Measurements from ENCODE around the gene MMP7. TPM values are rescaled to one million over a fixed set of nuclear protein-coding genes. Genes with fewer than 3 reads are reported as not detected.

The MMP7 gene, protein sequence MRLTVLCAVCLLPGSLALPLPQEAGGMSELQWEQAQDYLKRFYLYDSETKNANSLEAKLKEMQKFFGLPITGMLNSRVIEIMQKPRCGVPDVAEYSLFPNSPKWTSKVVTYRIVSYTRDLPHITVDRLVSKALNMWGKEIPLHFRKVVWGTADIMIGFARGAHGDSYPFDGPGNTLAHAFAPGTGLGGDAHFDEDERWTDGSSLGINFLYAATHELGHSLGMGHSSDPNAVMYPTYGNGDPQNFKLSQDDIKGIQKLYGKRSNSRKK
- under 0.01 TPM in 1 of 2 replicates, not detected in the other for total RNA-seq

GRCh38 chr11:102530558-102530957, at the start of gene MMP7:
TSS of gene MMP7 (minus strand) at chr11:102530747. CDS start at chr11:102530700, 47 bp downstream.
- Histone ChIP-seq H3K27ac (ENCODE audit: low read depth, low read length) (no peak within 1 kb of the TSS), H3K4me1 (ENCODE audit: insufficient read depth, low read length) (peaks cover 6% of the 10 kb centered on the region)

GRCh38 chr11:102577723-102578122, 47.2 kb upstream of the MMP7 start:
- Histone ChIP-seq H3K4me2 (ENCODE audit: insufficient read depth, low read length) (no peak overlapping the region), H4K20me1 (ENCODE audit: insufficient read depth, low read length) (no peaks in the 10 kb centered on the region), H3K27ac (ENCODE audit: low read depth, low read length) (no peak overlapping the region)

More at GRCh38 chr11:102530558-102530957, at the start of gene MMP7:
- Histone ChIP-seq H3K36me3 (ENCODE audit: insufficient read depth, low read length) (no peaks in the 10 kb centered on the region), H3K9me3 (ENCODE audit: low read depth, low read length) (no peaks in the 10 kb centered on the region), H3K27me3 (ENCODE audit: insufficient read depth, low read length) (no peaks in the 10 kb centered on the region), H4K20me1 (ENCODE audit: insufficient read depth, low read length) (no peaks in the 10 kb centered on the region), H2AFZ (ENCODE audit: low read length) (peak within 1 kb of the TSS; percentile 69), H3K79me2 (ENCODE audit: insufficient read depth, low read length) (no peaks in the 10 kb centered on the region), H3K4me3 (ENCODE audit: insufficient read depth, low read length) (peak within 1 kb of the TSS; percentile 50), H3K4me2 (ENCODE audit: insufficient read depth, low read length) (peak within 1 kb of the TSS; percentile 67)
- TF ChIP-seq, protein P1, sequence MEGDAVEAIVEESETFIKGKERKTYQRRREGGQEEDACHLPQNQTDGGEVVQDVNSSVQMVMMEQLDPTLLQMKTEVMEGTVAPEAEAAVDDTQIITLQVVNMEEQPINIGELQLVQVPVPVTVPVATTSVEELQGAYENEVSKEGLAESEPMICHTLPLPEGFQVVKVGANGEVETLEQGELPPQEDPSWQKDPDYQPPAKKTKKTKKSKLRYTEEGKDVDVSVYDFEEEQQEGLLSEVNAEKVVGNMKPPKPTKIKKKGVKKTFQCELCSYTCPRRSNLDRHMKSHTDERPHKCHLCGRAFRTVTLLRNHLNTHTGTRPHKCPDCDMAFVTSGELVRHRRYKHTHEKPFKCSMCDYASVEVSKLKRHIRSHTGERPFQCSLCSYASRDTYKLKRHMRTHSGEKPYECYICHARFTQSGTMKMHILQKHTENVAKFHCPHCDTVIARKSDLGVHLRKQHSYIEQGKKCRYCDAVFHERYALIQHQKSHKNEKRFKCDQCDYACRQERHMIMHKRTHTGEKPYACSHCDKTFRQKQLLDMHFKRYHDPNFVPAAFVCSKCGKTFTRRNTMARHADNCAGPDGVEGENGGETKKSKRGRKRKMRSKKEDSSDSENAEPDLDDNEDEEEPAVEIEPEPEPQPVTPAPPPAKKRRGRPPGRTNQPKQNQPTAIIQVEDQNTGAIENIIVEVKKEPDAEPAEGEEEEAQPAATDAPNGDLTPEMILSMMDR (IDR thresholded peaks at IDR 0.05; ENCODE audit: extremely low read depth, low read depth, low read length): no peak
- DNase-seq (ENCODE audit: insufficient read length, low spot score, missing footprints): peak; percentile 55

GRCh38 chr11:102577182-102577581, 46.6 kb upstream of the MMP7 start:
- H2AFZ ChIP-seq (ENCODE audit: low read length): no peak overlapping the region
- no peaks in the 10 kb centered on the region for H4K20me1 ChIP-seq (ENCODE audit: insufficient read depth, low read length)
- H3K79me2 ChIP-seq (ENCODE audit: insufficient read depth, low read length): no peaks in the 10 kb centered on the region
- TF ChIP-seq, protein P1 (IDR thresholded peaks at IDR 0.05; ENCODE audit: extremely low read depth, low read depth, low read length): no peak
- H3K36me3 ChIP-seq (ENCODE audit: insufficient read depth, low read length): no peaks in the 10 kb centered on the region
- H3K27ac ChIP-seq (ENCODE audit: low read depth, low read length): no peak overlapping the region
- H3K4me1 ChIP-seq (ENCODE audit: insufficient read depth, low read length): peaks cover 10% of the 10 kb centered on the region
- no peaks in the 10 kb centered on the region for H3K9me3 ChIP-seq (ENCODE audit: low read depth, low read length)
- H3K4me3 ChIP-seq (ENCODE audit: insufficient read depth, low read length): no peak overlapping the region
- no peaks in the 10 kb centered on the region for H3K27me3 ChIP-seq (ENCODE audit: insufficient read depth, low read length)
- DNase-seq (ENCODE audit: insufficient read length, low spot score, missing footprints): no peak
- no peak overlapping the region for H3K4me2 ChIP-seq (ENCODE audit: insufficient read depth, low read length)

More at GRCh38 chr11:102577723-102578122, 47.2 kb upstream of the MMP7 start:
- Histone ChIP-seq H3K36me3 (ENCODE audit: insufficient read depth, low read length) (no peaks in the 10 kb centered on the region), H2AFZ (ENCODE audit: low read length) (no peak overlapping the region), H3K79me2 (ENCODE audit: insufficient read depth, low read length) (no peaks in the 10 kb centered on the region), H3K9me3 (ENCODE audit: low read depth, low read length) (no peaks in the 10 kb centered on the region), H3K4me1 (ENCODE audit: insufficient read depth, low read length) (peaks cover 10% of the 10 kb centered on the region), H3K27me3 (ENCODE audit: insufficient read depth, low read length) (no peaks in the 10 kb centered on the region), H3K4me3 (ENCODE audit: insufficient read depth, low read length) (no peak overlapping the region)
- DNase-seq (ENCODE audit: insufficient read length, low spot score, missing footprints): no peak
- TF ChIP-seq, protein P1 (IDR thresholded peaks at IDR 0.05; ENCODE audit: extremely low read depth, low read depth, low read length): no peak

GRCh38 chr11:102576350-102576749, 45.8 kb upstream of the MMP7 start:
- Histone ChIP-seq H3K4me1 (ENCODE audit: insufficient read depth, low read length) (peaks cover 10% of the 10 kb centered on the region), H2AFZ (ENCODE audit: low read length) (no peak overlapping the region), H3K4me3 (ENCODE audit: insufficient read depth, low read length) (no peak overlapping the region), H4K20me1 (ENCODE audit: insufficient read depth, low read length) (no peaks in the 10 kb centered on the region), H3K36me3 (ENCODE audit: insufficient read depth, low read length) (no peaks in the 10 kb centered on the region), H3K79me2 (ENCODE audit: insufficient read depth, low read length) (no peaks in the 10 kb centered on the region), H3K4me2 (ENCODE audit: insufficient read depth, low read length) (no peak overlapping the region), H3K9me3 (ENCODE audit: low read depth, low read length) (no peaks in the 10 kb centered on the region), H3K27ac (ENCODE audit: low read depth, low read length) (no peak overlapping the region), H3K27me3 (ENCODE audit: insufficient read depth, low read length) (no peaks in the 10 kb centered on the region)
- no peak for DNase-seq (ENCODE audit: insufficient read length, low spot score, missing footprints)
- TF ChIP-seq, protein P1 (IDR thresholded peaks at IDR 0.05; ENCODE audit: extremely low read depth, low read depth, low read length): no peak

Measured in osteoblast (primary cell).